H1 (cell line): Measurements from ENCODE around the gene SOX12. TPM values are rescaled to one million over a fixed set of nuclear protein-coding genes. Genes with fewer than 3 reads are reported as not detected.

ENCODE experiments used
- BACH1 ChIP-seq: IDR thresholded peaks from 2 replicates; pipeline ENCODE4 v1.6.1; 2012; ENCODE audit warnings: low read length, improper control_type of control experiment
- BRCA1 ChIP-seq: IDR thresholded peaks from 2 replicates; pipeline ENCODE4 v1.6.1; 2012; ENCODE audit warnings: low read depth, low read length, improper control_type of control experiment
- CBX8 ChIP-seq: fragments of 300-800, 300-1000 bp; sonication (generic); IDR thresholded peaks from 2 replicates; pipeline ENCODE4 v1.7.1; 2016; ENCODE audit warnings: low read depth, low read length, borderline replicate concordance
- CREB1 ChIP-seq: IDR thresholded peaks from 2 replicates; pipeline ENCODE4 v1.6.1; 2012; ENCODE audit warnings: inconsistent platforms
- E2F6 ChIP-seq: IDR thresholded peaks from 2 replicates; pipeline ENCODE4 v1.6.1; 2012; ENCODE audit warnings: inconsistent platforms
- EZH2 ChIP-seq: fragments of 200-600 bp; sonication (generic); IDR thresholded peaks from 2 replicates; pipeline ENCODE4 v1.7.1; 2012; ENCODE audit warnings: low read depth, mild to moderate bottlenecking, moderate library complexity, low read length, inconsistent platforms; ENCODE audit not compliant: severe bottlenecking
- FOSL1 ChIP-seq: IDR thresholded peaks from 2 replicates; pipeline ENCODE4 v1.6.1; 2011; ENCODE audit warnings: mild to moderate bottlenecking, low read depth, low read length, moderate library complexity; ENCODE audit not compliant: insufficient read depth
- JUN ChIP-seq: IDR thresholded peaks from 2 replicates; pipeline ENCODE4 v1.6.1; 2011; ENCODE audit warnings: low read depth, mild to moderate bottlenecking, improper control_type of control experiment, low read length
- NRF1 ChIP-seq: IDR thresholded peaks from 2 replicates; pipeline ENCODE4 v1.6.1; 2011; ENCODE audit warnings: mild to moderate bottlenecking, low read depth, low read length, improper control_type of control experiment
- POLR2A ChIP-seq, 2 experiments: IDR thresholded peaks; 1 replicate in 1 of 2; 2 replicates in 1 of 2; pipeline ENCODE4 v1.6.1; 2011; ENCODE audit warnings: low read depth in 2 of 2, low read length in 2 of 2, mild to moderate bottlenecking in 2 of 2; ENCODE audit errors: control extremely low read depth in 1 of 2
- POU5F1 ChIP-seq: IDR thresholded peaks from 2 replicates; pipeline ENCODE4 v1.6.1; 2011; ENCODE audit warnings: low read depth, mild to moderate bottlenecking, low read length, moderate library complexity
- RFX5 ChIP-seq: IDR thresholded peaks from 2 replicates; pipeline ENCODE4 v1.6.1; 2011; ENCODE audit warnings: low read depth, low read length, improper control_type of control experiment, borderline replicate concordance
- RNF2 ChIP-seq: fragments of 200-900, 300-1000 bp; sonication (generic); IDR thresholded peaks from 2 replicates; pipeline ENCODE4 v1.7.1; 2016; ENCODE audit warnings: borderline replicate concordance, low read depth, mild to moderate bottlenecking, antibody characterized with exemption, low read length; ENCODE audit not compliant: poor library complexity, severe bottlenecking; ENCODE audit errors: missing control alignments
- RXRA ChIP-seq: IDR thresholded peaks from 2 replicates; pipeline ENCODE4 v1.6.1; 2011; ENCODE audit warnings: low read depth, mild to moderate bottlenecking, low read length, moderate library complexity; ENCODE audit not compliant: insufficient read depth
- SAP30 ChIP-seq: fragments of 300-600 bp; sonication (generic); IDR thresholded peaks from 2 replicates; pipeline ENCODE4 v1.7.1; 2012; ENCODE audit warnings: low read length, moderate library complexity, mild to moderate bottlenecking, inconsistent platforms; ENCODE audit not compliant: insufficient read depth, insufficient replicate concordance
- SIX5 ChIP-seq: IDR thresholded peaks from 2 replicates; pipeline ENCODE4 v1.6.1; 2011; ENCODE audit warnings: mild to moderate bottlenecking, low read depth, low read length
- SP1 ChIP-seq: IDR thresholded peaks from 2 replicates; pipeline ENCODE4 v1.6.1; 2011; ENCODE audit warnings: low read depth, low read length
- SP2 ChIP-seq: IDR thresholded peaks from 2 replicates; pipeline ENCODE4 v1.6.1; 2012; ENCODE audit warnings: mild to moderate bottlenecking, low read length, inconsistent platforms
- SRF ChIP-seq: IDR thresholded peaks from 2 replicates; pipeline ENCODE4 v1.6.1; 2011; ENCODE audit warnings: mild to moderate bottlenecking, low read depth, low read length, moderate library complexity
- SUZ12 ChIP-seq: fragments of 200-600 bp; sonication (generic); IDR thresholded peaks from 2 replicates; pipeline ENCODE4 v1.6.1; 2012; ENCODE audit warnings: mild to moderate bottlenecking, inconsistent platforms, low read length, moderate library complexity, mixed read lengths
- TAF1 ChIP-seq: IDR thresholded peaks from 2 replicates; pipeline ENCODE4 v1.6.1; 2011; ENCODE audit warnings: mild to moderate bottlenecking, low read depth, low read length
- YY1 ChIP-seq: IDR thresholded peaks from 2 replicates; pipeline ENCODE4 v1.6.1; 2011; ENCODE audit warnings: low read depth, mild to moderate bottlenecking, low read length
- ZNF274 ChIP-seq: IDR thresholded peaks from 2 replicates; pipeline ENCODE4 v1.7.0; 2012; ENCODE audit warnings: low read length, borderline replicate concordance; ENCODE audit errors: extremely low read depth
- polyA plus RNA-seq, 7 experiments: library from polyadenylated mRNA; depleted of rRNA in 3 of 7; stranded (reverse) in 5 of 7; unstranded in 2 of 7; fragments of >200 nt in 5 of 7; fragments of 200-250 nt in 2 of 7; gene quantifications; 1 replicate in 5 of 7; 2 replicates in 1 of 7; 4 replicates in 1 of 7; pipeline versions ENCODE4 v1.2.1 to v1.2.3, GENCODE V29; 2011 to 2013; ENCODE audit warnings: missing spikeins in 2 of 7, mixed read lengths in 2 of 7
- total RNA-seq: library from RNA; stranded (reverse); fragmentation: NEBNext Ultra II Directional; extraction: Animal tissue kit (Norgen Biotek cat#: 25700); gene quantifications from 2 replicates; pipeline ENCODE4 v1.2.1, GENCODE V29; 2021

The SOX12 gene
- total and polyA plus RNA-seq, 2 of the 8 experiments (the other 6 are each of a cell fraction or from before 2014, with no cell fraction given), result 6.4 to 63.0 TPM

- no peak for TF ChIP-seq RXRA
- no peak for TF ChIP-seq POU5F1
- peak; percentile 22; the same call in 1 of the 2 replicates for TF ChIP-seq SIX5
- no peak for TF ChIP-seq ZNF274
- peak; percentile 78 for TF ChIP-seq CREB1
- TF ChIP-seq FOSL1, result no peak
- TF ChIP-seq NRF1, result peak; percentile 16; the same call in 1 of the 2 replicates
- peak; percentile 98 for TF ChIP-seq TAF1
- no peak for TF ChIP-seq BRCA1
- peak; percentile 71 to 77; a peak in 2 of 3 replicates for TF ChIP-seq POLR2A (IDR thresholded peaks at IDR 0.05; ENCODE audit: control extremely low read depth in 1 of 2, low read depth in 2 of 2, low read length in 2 of 2)
- 0 out of 2 replicates have a peak, but pooled peaks have one; percentile 76 for TF ChIP-seq SP1
- no peak for TF ChIP-seq SUZ12
- no peak for TF ChIP-seq RNF2
- TF ChIP-seq JUN, result no peak
- TF ChIP-seq RFX5, result 0 out of 2 replicates have a peak, but pooled peaks have one; percentile 55
- TF ChIP-seq SRF, result 0 out of 2 replicates have a peak, but pooled peaks have one; percentile 12
- TF ChIP-seq EZH2, result no peak
- peak; percentile 91 for TF ChIP-seq E2F6
- TF ChIP-seq YY1, result peak; percentile 94
- peak; percentile 22; the same call in 1 of the 2 replicates for TF ChIP-seq BACH1
- no peak for TF ChIP-seq SP2
- no peak for TF ChIP-seq SAP30
- no peak for TF ChIP-seq CBX8
- TF ChIP-seq, all 59 proteins: peak for 30
Observed at GRCh38 chr20:297098-297924, 28.0 kb upstream of the SOX12 start, which contains the start of gene ZCCHC3 (continued).
